GM12864 (cell line): ENCODE data around the gene TPD52L2.
"Not testable (repeated sequence)": the region's sequence is repeated elsewhere in the genome, so short reads cannot be mapped to it uniquely, and the experiment has no call there.

Source experiments
- DNase-seq: peaks from one replicate; pipeline ENCODE4 v3.0.0-alpha.2; 2011; ENCODE audit warnings: low read depth
- H3K4me3 ChIP-seq: 2 replicates; pipeline ENCODE4 v1.5.1; 2011; ENCODE audit warnings: mild to moderate bottlenecking, low read depth, low read length, control low read depth
- CTCF ChIP-seq: IDR thresholded peaks from 2 replicates; pipeline ENCODE4 v1.5.1; 2011; ENCODE audit warnings: low read depth, mild to moderate bottlenecking, moderate library complexity, low read length, control low read depth, inconsistent platforms; ENCODE audit errors: missing control alignments

The TPD52L2 gene

GRCh38 chr20:63876489-63877036, 11.5 kb downstream of the TPD52L2 start:
- H3K4me3 ChIP-seq, result no peak overlapping the region
- no peak for TF ChIP-seq CTCF
- no peak for DNase-seq

- TF ChIP-seq CTCF, result no peak
- no peak overlapping the region for H3K4me3 ChIP-seq
These were observed 12.8 kb downstream of the TPD52L2 start for GRCh38 chr20:63877755-63878470.

GRCh38 chr20:63878899-63879663, 14.0 kb downstream of the TPD52L2 start:
- TF ChIP-seq CTCF, result no peak

More at GRCh38 chr20:63877755-63878470, 12.8 kb downstream of the TPD52L2 start:
- no peak for DNase-seq

GRCh38 chr20:63880901-63881300, 15.8 kb downstream of the TPD52L2 start:
- DNase-seq, result not testable (repeated sequence)

More at GRCh38 chr20:63878899-63879663, 14.0 kb downstream of the TPD52L2 start:
- no peak overlapping the region for H3K4me3 ChIP-seq
- no peak for DNase-seq

GRCh38 chr20:63881451-63882226, 16.6 kb downstream of the TPD52L2 start:
- TF ChIP-seq CTCF, result no peak
- no peak for DNase-seq
- H3K4me3 ChIP-seq, result no peak overlapping the region

More at GRCh38 chr20:63880901-63881300, 15.8 kb downstream of the TPD52L2 start:
- not testable (repeated sequence) for H3K4me3 ChIP-seq

GRCh38 chr20:63882257-63883200, 17.5 kb downstream of the TPD52L2 start:
- H3K4me3 ChIP-seq, result no peak overlapping the region
- no peak for TF ChIP-seq CTCF

More at GRCh38 chr20:63882257-63883200, 17.5 kb downstream of the TPD52L2 start:
- DNase-seq, result no peak
